ENCODE data around the gene CBX1.

CBX1 gene

GRCh38 chr17:48101012-48101720 lies at the start of gene CBX1:
TSS of gene CBX1 (minus strand) at chr17:48101478. CDS start at chr17:48077004, 24,474 bp downstream.
- peak within 1 kb of the TSS; percentile 87 for H3K4me3 ChIP-seq (ENCODE audit: control insufficient read depth, low read depth, low read length)
- TF ChIP-seq, protein P1, sequence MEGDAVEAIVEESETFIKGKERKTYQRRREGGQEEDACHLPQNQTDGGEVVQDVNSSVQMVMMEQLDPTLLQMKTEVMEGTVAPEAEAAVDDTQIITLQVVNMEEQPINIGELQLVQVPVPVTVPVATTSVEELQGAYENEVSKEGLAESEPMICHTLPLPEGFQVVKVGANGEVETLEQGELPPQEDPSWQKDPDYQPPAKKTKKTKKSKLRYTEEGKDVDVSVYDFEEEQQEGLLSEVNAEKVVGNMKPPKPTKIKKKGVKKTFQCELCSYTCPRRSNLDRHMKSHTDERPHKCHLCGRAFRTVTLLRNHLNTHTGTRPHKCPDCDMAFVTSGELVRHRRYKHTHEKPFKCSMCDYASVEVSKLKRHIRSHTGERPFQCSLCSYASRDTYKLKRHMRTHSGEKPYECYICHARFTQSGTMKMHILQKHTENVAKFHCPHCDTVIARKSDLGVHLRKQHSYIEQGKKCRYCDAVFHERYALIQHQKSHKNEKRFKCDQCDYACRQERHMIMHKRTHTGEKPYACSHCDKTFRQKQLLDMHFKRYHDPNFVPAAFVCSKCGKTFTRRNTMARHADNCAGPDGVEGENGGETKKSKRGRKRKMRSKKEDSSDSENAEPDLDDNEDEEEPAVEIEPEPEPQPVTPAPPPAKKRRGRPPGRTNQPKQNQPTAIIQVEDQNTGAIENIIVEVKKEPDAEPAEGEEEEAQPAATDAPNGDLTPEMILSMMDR (conservative IDR thresholded peaks at IDR 0.05; ENCODE audit: control insufficient read depth, insufficient read depth, low read depth, low read length) = no peak
- DNase-seq (ENCODE audit: low read depth) = peak; percentile 94

GRCh38 chr17:48150597-48151001 lies 49.3 kb upstream of the CBX1 start:
- no peak overlapping the region for H3K4me3 ChIP-seq (ENCODE audit: control insufficient read depth, low read depth, low read length)
- DNase-seq (ENCODE audit: low read depth) = no peak
- TF ChIP-seq, protein P1 (conservative IDR thresholded peaks at IDR 0.05; ENCODE audit: control insufficient read depth, insufficient read depth, low read depth, low read length) = no peak

GRCh38 chr17:48149787-48150463 lies 48.6 kb upstream of the CBX1 start:
- no peak overlapping the region for H3K4me3 ChIP-seq (ENCODE audit: control insufficient read depth, low read depth, low read length)
- TF ChIP-seq, protein P1 (conservative IDR thresholded peaks at IDR 0.05; ENCODE audit: control insufficient read depth, insufficient read depth, low read depth, low read length) = no peak
- DNase-seq (ENCODE audit: low read depth) = no peak

- TF ChIP-seq, protein P1 (conservative IDR thresholded peaks at IDR 0.05; ENCODE audit: control insufficient read depth, insufficient read depth, low read depth, low read length) = no peak
- no peak for DNase-seq (ENCODE audit: low read depth)
- no peak overlapping the region for H3K4me3 ChIP-seq (ENCODE audit: control insufficient read depth, low read depth, low read length)
Observed at GRCh38 chr17:48148854-48149786, 47.8 kb upstream of the CBX1 start.

DNA sequence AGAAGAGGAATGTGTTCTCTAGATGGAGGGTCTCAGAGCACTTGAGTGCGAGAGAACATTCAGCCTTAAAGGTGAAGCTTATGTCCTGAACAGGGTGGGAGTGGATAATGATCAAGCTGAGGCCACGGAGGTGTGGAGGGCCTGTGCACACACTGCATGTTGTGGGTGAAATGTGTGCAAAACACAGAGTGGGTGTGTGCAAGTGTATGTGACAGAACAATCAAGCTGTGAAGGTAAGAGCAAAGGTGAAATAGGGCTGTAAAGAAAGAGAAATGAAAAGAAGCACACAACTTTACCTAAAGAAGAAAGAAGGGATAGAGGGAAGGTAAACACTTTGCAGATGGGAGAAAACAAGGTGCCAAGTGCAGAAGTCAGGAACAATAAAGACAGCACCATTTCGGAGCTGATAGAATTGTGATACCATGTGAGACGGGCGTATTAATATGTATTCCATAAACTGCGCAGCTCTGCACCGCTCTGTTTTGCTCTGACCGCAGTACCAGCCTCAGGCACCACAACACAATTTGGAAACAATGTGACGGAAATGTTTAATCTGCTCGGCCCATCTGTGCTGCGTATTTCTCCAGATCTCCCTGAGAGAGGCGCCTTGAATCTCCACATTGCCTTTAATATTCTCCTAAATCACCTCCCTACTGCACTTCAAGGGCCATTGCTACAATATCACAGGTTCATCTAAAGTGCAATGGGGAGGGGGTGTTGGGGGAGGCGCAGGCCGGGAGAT lies 46.9 kb upstream of the CBX1 start:
- TF ChIP-seq, protein P1 (conservative IDR thresholded peaks at IDR 0.05; ENCODE audit: control insufficient read depth, insufficient read depth, low read depth, low read length) = no peak
- no peak for DNase-seq (ENCODE audit: low read depth)
- H3K4me3 ChIP-seq (ENCODE audit: control insufficient read depth, low read depth, low read length) = no peak overlapping the region

Data from fibroblast of mammary gland (primary cell).